Left lung (tissue), 10 donors: ENCODE measurements around the gene SLC5A9. TPM values are rescaled to one million over a fixed set of nuclear protein-coding genes. Genes with fewer than 3 reads are reported as not detected.
"Not testable (repeated sequence)": the region's sequence is repeated elsewhere in the genome, so short reads cannot be mapped to it uniquely, and the experiment has no call there.

Source experiments
- ATAC-seq: fragments of 200-7000 bp; cut with Tn5 transposase; one replicate; pipeline ENCODE4 v1.9.1; 2020; ENCODE audit warnings: moderate library complexity
- DNase-seq, 4 donors: peaks; one replicate each; pipeline ENCODE4 v3.0.0-alpha.2; 2013 to 2020
- H3K27ac ChIP-seq, 2 donors: fragments of 200-600 bp; sonication (generic) in 1 of 2; one replicate each; pipeline versions ENCODE4 v1.5.0 to v1.8.0; 2020 to 2021
- H3K27me3 ChIP-seq, 2 donors: fragments of 200-600 bp; sonication (generic) in 1 of 2; one replicate each; pipeline versions ENCODE4 v1.5.0 to v1.8.0; 2020 to 2021
- H3K36me3 ChIP-seq, 2 donors: fragments of 200-600 bp; sonication (generic) in 1 of 2; one replicate each; pipeline versions ENCODE4 v1.5.0 to v1.8.0; 2020 to 2021
- H3K4me1 ChIP-seq, 2 donors: fragments of 200-600 bp; one replicate each; pipeline ENCODE4 v1.8.0; 2021
- H3K4me3 ChIP-seq, 2 donors: fragments of 200-600 bp; sonication (generic) in 1 of 2; one replicate each; pipeline versions ENCODE4 v1.5.0 to v1.8.0; 2020 to 2021; ENCODE audit warnings: mild to moderate bottlenecking in 1 of 2
- H3K9me3 ChIP-seq, 2 donors: fragments of 200-600 bp; sonication (generic) in 1 of 2; one replicate each; pipeline versions ENCODE4 v1.5.0 to v1.8.0; 2020 to 2021
- intact Hi-C, 2 donors: fragments of 100-400 bp; cut with DNase I; formaldehyde crosslinking; loops; one replicate each; pipeline versions ENCODE4 v1.11.2 to v1.14.2; 2022
- polyA plus RNA-seq, 6 donors: library from polyadenylated mRNA; unstranded; fragments of 120-200 nt; gene quantifications; one replicate each; pipeline ENCODE4 v1.2.1, GENCODE V29; 2013; ENCODE audit not compliant: insufficient read length in 6 of 6
- total RNA-seq, 2 donors: library from RNA; stranded (reverse); fragmentation: NEBNext Ultra II Directional; extraction: Animal tissue kit (Norgen Biotek cat#: 25700); gene quantifications; one replicate each; pipeline ENCODE4 v1.2.1, GENCODE V29; 2021
- TF ChIP-seq, protein P1 (sequence below), 2 donors: fragments of 200-600 bp; sonication (generic) in 1 of 2; IDR thresholded peaks; one replicate each; pipeline versions ENCODE4 v1.5.0 to v1.8.0; 2021; ENCODE audit warnings: antibody characterized with exemption in 2 of 2
- donor health status: DM: no; HTN: yes; CAD: no.
- donor health status: DM: no; HTN: no; CAD: no.

The SLC5A9 gene
- total and polyA plus RNA-seq, 8 donors, result 0.47 to 12.5 (median 6.5) TPM

- DNase-seq, result no peak
Observed at GRCh38 chr1:48208652-48209051, 13.9 kb upstream of the SLC5A9 start.

DNA sequence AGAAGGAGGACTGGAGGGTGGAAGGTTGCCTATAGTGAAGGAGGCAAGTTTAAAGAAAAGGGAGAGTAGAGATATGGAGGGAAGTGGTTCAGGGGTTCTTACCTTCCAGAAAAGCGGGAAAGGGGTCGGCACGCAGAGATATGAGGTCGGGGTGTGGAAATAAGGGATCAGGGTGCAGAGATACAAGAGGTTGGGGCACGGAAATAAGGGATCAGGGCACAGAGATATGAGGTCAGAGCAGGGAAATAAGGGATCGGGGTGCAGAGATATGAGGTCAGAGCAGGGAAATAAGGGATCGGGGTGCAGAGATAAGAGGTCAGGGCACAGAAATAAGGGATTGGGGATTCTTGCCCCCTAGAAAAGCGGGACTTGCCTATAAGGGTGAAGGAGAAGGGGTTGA, 9.1 kb upstream of the SLC5A9 start:
- H3K9me3 ChIP-seq, DNase-seq, H3K36me3 ChIP-seq, H3K4me1 ChIP-seq, H3K27ac ChIP-seq, ATAC-seq, intact Hi-C loops, H3K27me3 ChIP-seq, H3K4me3 ChIP-seq: not testable (repeated sequence)

More at GRCh38 chr1:48208652-48209051, 13.9 kb upstream of the SLC5A9 start:
- H3K9me3 ChIP-seq, result no peaks in the 10 kb centered on the region
- H3K4me3 ChIP-seq, result no peak overlapping the region
- no peak for ATAC-seq
- TF ChIP-seq, protein P1, sequence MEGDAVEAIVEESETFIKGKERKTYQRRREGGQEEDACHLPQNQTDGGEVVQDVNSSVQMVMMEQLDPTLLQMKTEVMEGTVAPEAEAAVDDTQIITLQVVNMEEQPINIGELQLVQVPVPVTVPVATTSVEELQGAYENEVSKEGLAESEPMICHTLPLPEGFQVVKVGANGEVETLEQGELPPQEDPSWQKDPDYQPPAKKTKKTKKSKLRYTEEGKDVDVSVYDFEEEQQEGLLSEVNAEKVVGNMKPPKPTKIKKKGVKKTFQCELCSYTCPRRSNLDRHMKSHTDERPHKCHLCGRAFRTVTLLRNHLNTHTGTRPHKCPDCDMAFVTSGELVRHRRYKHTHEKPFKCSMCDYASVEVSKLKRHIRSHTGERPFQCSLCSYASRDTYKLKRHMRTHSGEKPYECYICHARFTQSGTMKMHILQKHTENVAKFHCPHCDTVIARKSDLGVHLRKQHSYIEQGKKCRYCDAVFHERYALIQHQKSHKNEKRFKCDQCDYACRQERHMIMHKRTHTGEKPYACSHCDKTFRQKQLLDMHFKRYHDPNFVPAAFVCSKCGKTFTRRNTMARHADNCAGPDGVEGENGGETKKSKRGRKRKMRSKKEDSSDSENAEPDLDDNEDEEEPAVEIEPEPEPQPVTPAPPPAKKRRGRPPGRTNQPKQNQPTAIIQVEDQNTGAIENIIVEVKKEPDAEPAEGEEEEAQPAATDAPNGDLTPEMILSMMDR (IDR thresholded peaks at IDR 0.05), result no peak
- intact Hi-C loops, result loop anchor here in 1 of 2 donors (10.0 kb wide), 1 partner anchor 104 kb away; no protein-coding TSS in a partner anchor
- no peaks in the 10 kb centered on the region for H3K27me3 ChIP-seq
- H3K4me1 ChIP-seq, result no peaks in the 10 kb centered on the region
- H3K36me3 ChIP-seq, result no peaks in the 10 kb centered on the region
- H3K27ac ChIP-seq, result no peak overlapping the region

DNA sequence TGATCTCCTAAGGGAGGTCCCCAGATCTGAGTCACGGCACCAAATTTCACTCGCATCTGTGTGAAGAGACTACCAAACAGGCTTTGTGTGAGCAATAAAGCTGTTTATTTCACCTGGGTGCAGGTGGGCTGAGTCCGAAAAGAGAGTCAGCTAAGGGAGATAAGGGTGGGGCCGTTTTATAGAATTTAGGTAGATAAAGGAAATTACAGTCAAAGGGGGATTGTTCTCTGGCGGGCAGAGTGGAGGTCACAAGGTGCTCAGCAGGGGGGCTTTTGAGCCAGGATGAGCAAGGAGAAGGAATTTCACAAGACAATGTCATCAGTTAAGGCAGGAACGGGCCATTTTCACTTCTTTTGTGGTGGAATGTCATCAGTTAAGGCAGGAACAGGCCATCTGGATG, 8.2 kb upstream of the SLC5A9 start:
- H3K27ac ChIP-seq, H3K9me3 ChIP-seq, DNase-seq, H3K4me3 ChIP-seq, H3K27me3 ChIP-seq, intact Hi-C loops, H3K36me3 ChIP-seq, ATAC-seq, H3K4me1 ChIP-seq: not testable (repeated sequence)

DNA sequence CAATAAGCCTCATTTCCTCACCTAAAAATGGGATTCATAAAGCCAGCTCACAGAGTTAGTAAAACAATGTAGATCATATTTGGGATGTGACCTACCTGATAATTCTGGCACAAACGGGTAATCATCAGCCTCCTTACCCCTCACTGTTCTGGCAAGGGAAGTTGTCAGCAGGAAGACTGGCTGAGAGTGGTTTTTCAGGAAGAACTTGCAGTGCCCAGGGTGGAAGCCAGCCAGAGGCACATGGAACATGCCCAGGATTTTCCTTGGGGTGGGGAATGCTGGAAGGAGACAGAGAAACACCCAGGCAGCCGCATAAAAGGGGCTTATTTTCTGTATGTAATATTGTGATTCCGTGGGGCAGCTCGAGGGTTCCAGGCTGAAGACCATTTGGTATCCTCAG, 7.7 kb upstream of the SLC5A9 start:
- peak in 1 of 4 donors; percentile 24 for DNase-seq
- Histone ChIP-seq H3K36me3 (no peaks in the 10 kb centered on the region), H3K4me1 (no peaks in the 10 kb centered on the region), H3K27ac (no peak overlapping the region), H3K4me3 (no peak overlapping the region), H3K9me3 (no peaks in the 10 kb centered on the region), H3K27me3 (no peaks in the 10 kb centered on the region)
- intact Hi-C loops, result no loop called here
- TF ChIP-seq, protein P1 (IDR thresholded peaks at IDR 0.05), result no peak
- peak; percentile 79 for ATAC-seq

GRCh38 chr1:48215222-48215621, 7.3 kb upstream of the SLC5A9 start:
- Histone ChIP-seq H3K4me1 (no peaks in the 10 kb centered on the region), H3K4me3 (no peak overlapping the region), H3K27me3 (no peaks in the 10 kb centered on the region), H3K9me3 (no peaks in the 10 kb centered on the region), H3K36me3 (no peaks in the 10 kb centered on the region), H3K27ac (no peak overlapping the region)
- TF ChIP-seq, protein P1 (IDR thresholded peaks at IDR 0.05), result no peak
- ATAC-seq, result peak; percentile 40
- DNase-seq, result no peak
- intact Hi-C loops, result no loop called here

DNA sequence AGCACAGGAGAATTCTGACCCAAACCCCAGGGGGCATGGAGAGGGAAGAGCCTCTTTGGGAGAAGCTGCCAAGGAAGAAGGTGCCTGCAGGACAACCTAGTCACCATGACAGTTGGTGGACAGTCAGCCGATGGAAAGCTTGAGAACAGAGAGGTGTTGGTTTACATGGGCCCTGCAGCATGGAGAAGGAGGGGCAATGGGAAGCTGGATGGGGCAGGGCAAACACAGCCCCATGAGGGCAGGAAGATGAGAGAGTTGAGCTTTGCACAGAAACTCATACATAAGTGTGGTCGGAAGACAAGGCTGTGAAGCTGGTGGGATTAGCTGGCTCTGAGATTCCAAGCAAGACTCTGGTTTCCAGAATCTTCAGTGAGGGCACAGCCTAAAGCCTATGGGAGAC, 6.6 kb upstream of the SLC5A9 start:
- TF ChIP-seq, protein P1 (IDR thresholded peaks at IDR 0.05), result no peak
- DNase-seq, result no peak
- Histone ChIP-seq H3K27me3 (no peaks in the 10 kb centered on the region), H3K36me3 (no peaks in the 10 kb centered on the region), H3K4me1 (no peaks in the 10 kb centered on the region), H3K9me3 (no peaks in the 10 kb centered on the region), H3K27ac (no peak overlapping the region), H3K4me3 (no peak overlapping the region)
- intact Hi-C loops, result no loop called here
- ATAC-seq, result no peak
